ENCODE data around the gene CEND1.

DNA sequence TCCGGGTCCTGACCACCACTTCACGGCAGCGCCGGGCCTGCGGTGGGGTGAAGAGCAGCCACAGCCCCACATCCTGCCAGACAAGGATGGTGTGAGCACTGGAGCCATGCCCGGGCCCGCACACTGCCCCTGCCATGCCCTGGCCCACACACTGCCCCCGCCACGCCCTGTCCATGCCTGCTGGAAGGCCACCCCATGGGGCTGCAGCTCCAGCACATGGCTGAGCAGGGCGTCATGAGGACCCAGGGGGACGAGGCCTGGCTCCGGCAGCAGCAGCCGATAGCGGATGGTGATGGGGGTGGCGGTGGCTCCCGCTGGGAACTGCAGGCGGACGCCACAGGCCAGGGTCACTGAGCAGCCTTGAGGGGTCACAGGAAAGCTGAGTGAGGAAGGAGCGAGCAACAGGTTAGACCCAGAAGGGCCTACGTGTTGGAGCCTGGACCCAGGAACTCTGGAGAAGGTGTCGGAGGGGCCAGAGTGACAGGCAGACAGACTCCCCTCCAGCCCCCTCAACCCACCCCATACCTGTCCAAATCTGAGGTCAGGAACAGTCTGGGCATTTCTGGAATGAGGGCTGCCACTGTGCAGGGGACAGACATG, 12.2 kb upstream of the CEND1 start:
- TF ChIP-seq ZNF274 (IDR thresholded peaks at IDR 0.05; ENCODE audit: low read depth, low read length) (no peak), SUZ12 (IDR thresholded peaks at IDR 0.05; ENCODE audit: extremely low read depth, insufficient read depth, insufficient read length) (no peak), YY1 (IDR thresholded peaks at IDR 0.05; ENCODE audit: insufficient read depth, insufficient read length) (no peak)

Measured in NT2/D1 (cell line).